Adrenal gland (tissue), 5 donors: ENCODE data around the gene AP1S3.

Experiments
- POLR2A ChIP-seq, 2 donors: fragments of 450-650 bp; IDR thresholded peaks; one replicate each; pipeline ENCODE4 v1.6.1; 2017; ENCODE audit warnings: antibody characterized with exemption in 2 of 2, mild to moderate bottlenecking in 2 of 2, moderate library complexity in 1 of 2
- TF ChIP-seq, protein P1 (sequence below), 6 experiments: fragments of 450-650 bp in 4 of 6; fragments of 200-600 bp in 2 of 6; sonication (generic) in 1 of 6; IDR thresholded peaks; 1 replicate in 5 of 6; 2 replicates in 1 of 6; pipeline versions ENCODE4 v1.5.1 to v1.8.0; 2016 to 2021; ENCODE audit warnings: antibody characterized with exemption in 6 of 6, mild to moderate bottlenecking in 2 of 6, moderate library complexity in 1 of 6
- donor health status: DM: no; HTN: no; CAD: no.

DNA sequence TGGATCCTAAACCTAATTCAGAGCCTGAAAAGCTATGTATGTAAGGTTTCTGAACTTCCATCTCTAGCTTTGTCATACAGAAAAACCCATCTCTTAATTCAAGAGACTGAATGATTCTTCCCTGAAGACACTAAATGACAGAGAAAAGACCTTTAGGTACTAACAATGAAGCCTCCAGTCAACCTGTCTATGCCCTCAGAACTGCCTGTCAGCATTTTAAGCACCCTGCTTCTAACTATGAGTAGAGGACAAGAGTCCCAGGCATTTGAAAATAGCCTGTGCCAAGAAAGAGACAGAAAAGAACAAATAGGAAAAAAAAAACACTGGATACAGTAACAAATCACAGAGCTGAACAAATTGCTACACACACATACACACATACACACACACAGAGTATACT is 48.6 kb downstream of the AP1S3 start:
- TF ChIP-seq POLR2A (IDR thresholded peaks at IDR 0.05): no peak
- TF ChIP-seq, protein P1, sequence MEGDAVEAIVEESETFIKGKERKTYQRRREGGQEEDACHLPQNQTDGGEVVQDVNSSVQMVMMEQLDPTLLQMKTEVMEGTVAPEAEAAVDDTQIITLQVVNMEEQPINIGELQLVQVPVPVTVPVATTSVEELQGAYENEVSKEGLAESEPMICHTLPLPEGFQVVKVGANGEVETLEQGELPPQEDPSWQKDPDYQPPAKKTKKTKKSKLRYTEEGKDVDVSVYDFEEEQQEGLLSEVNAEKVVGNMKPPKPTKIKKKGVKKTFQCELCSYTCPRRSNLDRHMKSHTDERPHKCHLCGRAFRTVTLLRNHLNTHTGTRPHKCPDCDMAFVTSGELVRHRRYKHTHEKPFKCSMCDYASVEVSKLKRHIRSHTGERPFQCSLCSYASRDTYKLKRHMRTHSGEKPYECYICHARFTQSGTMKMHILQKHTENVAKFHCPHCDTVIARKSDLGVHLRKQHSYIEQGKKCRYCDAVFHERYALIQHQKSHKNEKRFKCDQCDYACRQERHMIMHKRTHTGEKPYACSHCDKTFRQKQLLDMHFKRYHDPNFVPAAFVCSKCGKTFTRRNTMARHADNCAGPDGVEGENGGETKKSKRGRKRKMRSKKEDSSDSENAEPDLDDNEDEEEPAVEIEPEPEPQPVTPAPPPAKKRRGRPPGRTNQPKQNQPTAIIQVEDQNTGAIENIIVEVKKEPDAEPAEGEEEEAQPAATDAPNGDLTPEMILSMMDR (IDR thresholded peaks at IDR 0.05): no peak
